ENCODE measurements around the gene TFF2.
A peak's percentile ranks its signal among the peaks of the same experiment; 100 is the strongest.

The TFF2 gene

GRCh38 chr21:42343101-42343500, 7.7 kb downstream of the TFF2 start:
- Histone ChIP-seq H3K4ac (ENCODE audit: low read length) (no peak overlapping the region), H3K23ac (ENCODE audit: low read depth, low read length, poor library complexity) (peak overlapping the region; percentile 89), H2BK15ac (ENCODE audit: low read length) (no peak overlapping the region), H4K91ac (ENCODE audit: low read depth, low read length, poor library complexity) (no peak overlapping the region), H3K14ac (ENCODE audit: low read length) (peak overlapping the region; percentile 79), H3K18ac (ENCODE audit: low read length) (peak overlapping the region; percentile 61), H3K27me3 (ENCODE audit: control insufficient read depth in 3 of 3, insufficient read depth in 3 of 3, low read depth in 1 of 3, low read length in 3 of 3) (no peaks in the 10 kb centered on the region), H2BK5ac (ENCODE audit: low read length) (peak overlapping the region; percentile 25), H2AK5ac (ENCODE audit: low read depth, low read length) (no peak overlapping the region), H3K4me3 (ENCODE audit: low read length in 2 of 2) (no peak overlapping the region), H3K9ac (ENCODE audit: low read depth, low read length, poor library complexity) (peak overlapping the region; percentile 15), H3K27ac (replicated peaks; ENCODE audit: low read length) (no peak overlapping the region), H3K4me2 (ENCODE audit: insufficient read depth, low read length, poor library complexity, severe bottlenecking) (no peak overlapping the region), H3K4me1 (ENCODE audit: control insufficient read depth in 2 of 2, insufficient read depth in 1 of 2, low read depth in 1 of 2, low read length in 2 of 2) (peaks cover 0 to 4% of the 10 kb centered on the region in 2 donors), H3K36me3 (replicated peaks in 1 of 2; ENCODE audit: control insufficient read depth in 2 of 2, insufficient read depth in 2 of 2, low read length in 2 of 2) (no peaks in the 10 kb centered on the region), H2BK120ac (ENCODE audit: low read depth, low read length) (no peak overlapping the region), H2BK12ac (ENCODE audit: low read length) (peak overlapping the region; percentile 73), H3K79me1 (ENCODE audit: low read depth, low read length) (no peaks in the 10 kb centered on the region), H2AFZ (ENCODE audit: low read length) (no peak overlapping the region), H3K9me3 (replicated peaks in 1 of 2; ENCODE audit: control insufficient read depth in 2 of 2, insufficient read depth in 1 of 2, low read depth in 1 of 2, low read length in 2 of 2) (no peaks in the 10 kb centered on the region), H4K8ac (ENCODE audit: low read depth, low read length) (no peak overlapping the region)
- WGBS, 2 donors (ENCODE audit: extremely low coverage in 2 of 2, insufficient read length in 2 of 2, insufficient replicate concordance in 1 of 2): no CpG with 5 or more reads among the region's 10 CpGs
- DNase-seq (ENCODE audit: low spot score): no peak

- H2BK5ac ChIP-seq (ENCODE audit: low read length): no peak overlapping the region
- H2BK12ac ChIP-seq (ENCODE audit: low read length): no peak overlapping the region
- H4K91ac ChIP-seq (ENCODE audit: low read depth, low read length, poor library complexity): no peak overlapping the region
- H2BK15ac ChIP-seq (ENCODE audit: low read length): no peak overlapping the region
- H3K4me3 ChIP-seq (ENCODE audit: low read length in 2 of 2): no peak overlapping the region
- no peak overlapping the region for H3K18ac ChIP-seq (ENCODE audit: low read length)
- no peak overlapping the region for H3K14ac ChIP-seq (ENCODE audit: low read length)
- no peaks in the 10 kb centered on the region for H3K36me3 ChIP-seq (replicated peaks in 1 of 2; ENCODE audit: control insufficient read depth in 2 of 2, insufficient read depth in 2 of 2, low read length in 2 of 2)
- no CpG with 5 or more reads among the region's 15 CpGs for WGBS, 2 donors (ENCODE audit: extremely low coverage in 2 of 2, insufficient read length in 2 of 2, insufficient replicate concordance in 1 of 2)
- no peak overlapping the region for H3K4me2 ChIP-seq (ENCODE audit: insufficient read depth, low read length, poor library complexity, severe bottlenecking)
- peaks cover 0 to 5% of the 10 kb centered on the region in 2 donors for H3K4me1 ChIP-seq (ENCODE audit: control insufficient read depth in 2 of 2, insufficient read depth in 1 of 2, low read depth in 1 of 2, low read length in 2 of 2)
- no peak overlapping the region for H3K23ac ChIP-seq (ENCODE audit: low read depth, low read length, poor library complexity)
- H3K27me3 ChIP-seq (ENCODE audit: control insufficient read depth in 3 of 3, insufficient read depth in 3 of 3, low read depth in 1 of 3, low read length in 3 of 3): no peaks in the 10 kb centered on the region
- H2BK120ac ChIP-seq (ENCODE audit: low read depth, low read length): no peak overlapping the region
- H2AFZ ChIP-seq (ENCODE audit: low read length): no peak overlapping the region
- H4K8ac ChIP-seq (ENCODE audit: low read depth, low read length): no peak overlapping the region
- H3K27ac ChIP-seq (replicated peaks; ENCODE audit: low read length): no peak overlapping the region
- DNase-seq (ENCODE audit: low spot score): no peak
- H3K79me1 ChIP-seq (ENCODE audit: low read depth, low read length): no peaks in the 10 kb centered on the region
- no peaks in the 10 kb centered on the region for H3K9me3 ChIP-seq (replicated peaks in 1 of 2; ENCODE audit: control insufficient read depth in 2 of 2, insufficient read depth in 1 of 2, low read depth in 1 of 2, low read length in 2 of 2)
- no peak overlapping the region for H3K9ac ChIP-seq (ENCODE audit: low read depth, low read length, poor library complexity)
- H2AK5ac ChIP-seq (ENCODE audit: low read depth, low read length): no peak overlapping the region
- no peak overlapping the region for H3K4ac ChIP-seq (ENCODE audit: low read length)
Measured at GRCh38 chr21:42341776-42342542, 8.8 kb downstream of the TFF2 start.

GRCh38 chr21:42340187-42341050, 10.4 kb downstream of the TFF2 start:
- no peak overlapping the region for H3K14ac ChIP-seq (ENCODE audit: low read length)
- H3K23ac ChIP-seq (ENCODE audit: low read depth, low read length, poor library complexity): no peak overlapping the region
- DNase-seq (ENCODE audit: low spot score): no peak
- no peaks in the 10 kb centered on the region for H3K79me1 ChIP-seq (ENCODE audit: low read depth, low read length)
- H3K36me3 ChIP-seq (replicated peaks in 1 of 2; ENCODE audit: control insufficient read depth in 2 of 2, insufficient read depth in 2 of 2, low read length in 2 of 2): no peaks in the 10 kb centered on the region
- no peak overlapping the region for H3K4me2 ChIP-seq (ENCODE audit: insufficient read depth, low read length, poor library complexity, severe bottlenecking)
- H3K18ac ChIP-seq (ENCODE audit: low read length): peak overlapping the region; percentile 49
- H3K4ac ChIP-seq (ENCODE audit: low read length): no peak overlapping the region
- no CpG with 5 or more reads among the region's 24 CpGs for WGBS, 2 donors (ENCODE audit: extremely low coverage in 2 of 2, insufficient read length in 2 of 2, insufficient replicate concordance in 1 of 2)
- no peak overlapping the region for H2AFZ ChIP-seq (ENCODE audit: low read length)
- no peaks in the 10 kb centered on the region for H3K27me3 ChIP-seq (ENCODE audit: control insufficient read depth in 3 of 3, insufficient read depth in 3 of 3, low read depth in 1 of 3, low read length in 3 of 3)
- no peak overlapping the region for H3K9ac ChIP-seq (ENCODE audit: low read depth, low read length, poor library complexity)
- no peak overlapping the region for H3K27ac ChIP-seq (replicated peaks; ENCODE audit: low read length)
- no peak overlapping the region for H4K8ac ChIP-seq (ENCODE audit: low read depth, low read length)
- no peak overlapping the region for H4K91ac ChIP-seq (ENCODE audit: low read depth, low read length, poor library complexity)
- H3K4me1 ChIP-seq (ENCODE audit: control insufficient read depth in 2 of 2, insufficient read depth in 1 of 2, low read depth in 1 of 2, low read length in 2 of 2): peaks cover 0 to 7% of the 10 kb centered on the region in 2 donors
- H2BK120ac ChIP-seq (ENCODE audit: low read depth, low read length): no peak overlapping the region
- H2BK5ac ChIP-seq (ENCODE audit: low read length): no peak overlapping the region
- no peak overlapping the region for H2BK12ac ChIP-seq (ENCODE audit: low read length)
- no peaks in the 10 kb centered on the region for H3K9me3 ChIP-seq (replicated peaks in 1 of 2; ENCODE audit: control insufficient read depth in 2 of 2, insufficient read depth in 1 of 2, low read depth in 1 of 2, low read length in 2 of 2)
- H2AK5ac ChIP-seq (ENCODE audit: low read depth, low read length): peak overlapping the region; percentile 32
- H2BK15ac ChIP-seq (ENCODE audit: low read length): no peak overlapping the region
- no peak overlapping the region for H3K4me3 ChIP-seq (ENCODE audit: low read length in 2 of 2)

Data from neuronal stem cell (in vitro differentiated cells).